Heart right ventricle (tissue), 16 donors: ENCODE results near the gene MICAL3. TPM values are rescaled to one million over a fixed set of nuclear protein-coding genes. Genes with fewer than 3 reads are reported as not detected.
A peak's percentile ranks its signal among the peaks of the same experiment; 100 is the strongest.

Source experiments
- ATAC-seq, 8 donors: fragments of 200-7000 bp; cut with Tn5 transposase; one replicate each; pipeline ENCODE4 v1.9.1; 2020; ENCODE audit warnings: mild to moderate bottlenecking in 8 of 8, moderate library complexity in 8 of 8, moderate number of reproducible peaks in 1 of 8
- DNase-seq, 2 donors: peaks; one replicate each; pipeline ENCODE4 v3.0.0-alpha.2; 2020
- H3K27ac ChIP-seq, 10 donors: fragments of 200-600 bp; sonication (generic) in 2 of 10; one replicate each; pipeline versions ENCODE4 v1.5.0 to v1.8.0; 2020 to 2022; ENCODE audit warnings: mild to moderate bottlenecking in 3 of 10
- H3K27me3 ChIP-seq, 7 donors: fragments of 200-600 bp; one replicate each; pipeline ENCODE4 v1.8.0; 2021 to 2022; ENCODE audit warnings: mild to moderate bottlenecking in 2 of 7
- H3K36me3 ChIP-seq, 9 donors: fragments of 200-600 bp; sonication (generic) in 1 of 9; one replicate each; pipeline versions ENCODE4 v1.5.0 to v1.8.0; 2020 to 2022; ENCODE audit warnings: mild to moderate bottlenecking in 2 of 9
- H3K4me1 ChIP-seq, 9 donors: fragments of 200-600 bp; sonication (generic) in 1 of 9; one replicate each; pipeline versions ENCODE4 v1.5.0 to v1.8.0; 2020 to 2022; ENCODE audit warnings: mild to moderate bottlenecking in 4 of 9
- H3K4me3 ChIP-seq, 10 donors: fragments of 200-600 bp; sonication (generic) in 2 of 10; one replicate each; pipeline versions ENCODE4 v1.5.0 to v1.8.0; 2020 to 2022; ENCODE audit warnings: mild to moderate bottlenecking in 7 of 10, moderate library complexity in 2 of 10
- H3K9me3 ChIP-seq, 11 donors: fragments of 200-600 bp in 10 of 11; sonication (generic) in 2 of 11; one replicate each; pipeline versions ENCODE4 v1.5.0 to v1.8.0; 2013 to 2022; ENCODE audit warnings: mild to moderate bottlenecking in 2 of 11, control low read depth in 1 of 11, moderate library complexity in 1 of 11
- WGBS, 2 donors: extraction: QIAGEN DNeasy Blood & Tissue Kit; methylation state at CpG; one replicate each; pipeline ENCODE4 v1.1.7; 2013; ENCODE audit warnings: inconsistent platforms in 1 of 2; 5-methylcytosine and 5-hydroxymethylcytosine counted together
- intact Hi-C, 10 donors: fragments of 100-400 bp; cut with DNase I; formaldehyde crosslinking; loops; one replicate each; pipeline versions ENCODE4 v1.11.1 to v1.14.2; 2022
- polyA plus RNA-seq, 2 donors: library from polyadenylated mRNA; stranded (reverse); fragments of 200-250 nt; gene quantifications; one replicate each; pipeline ENCODE4 v1.2.3, GENCODE V29; 2013
- total RNA-seq, 10 donors: library from RNA; stranded (reverse); fragmentation: NEBNext Ultra II Directional in 3 of 10; extraction: Animal tissue kit (Norgen Biotek cat#: 25700) in 3 of 10; gene quantifications; one replicate each; pipeline versions ENCODE4 v1.2.1 to v1.2.4, GENCODE V29; 2021 to 2023
- TF ChIP-seq, protein P1 (sequence below), 9 donors: fragments of 200-600 bp; sonication (generic) in 2 of 9; IDR thresholded peaks; one replicate each; pipeline versions ENCODE4 v1.5.0 to v1.8.0; 2021 to 2022; ENCODE audit warnings: antibody characterized with exemption in 9 of 9, mild to moderate bottlenecking in 5 of 9, moderate library complexity in 1 of 9
- donor health status: Arrhythmogenic right ventricular cardiomyopathy.
- donor health status: ischemic (EF 13 %, LVEDD 7.1; RV severe dilation, severe dysfunction).
- donor health status: healthy with polysubstance abuse.
- donor health status: DM: no; HTN: yes; CAD: no.
- donor health status: DM: no; HTN: no; CAD: no.
- donor health status: ischemic (EF 25% LVEDD 6.9; RV normal size, moderate dysfunction).
- donor health status: ischemic (EF 25% LVEDD 5.7; RV mildly dilated, moderate dysfunction).
- donor health status: healthy.
- donor health status: DM: yes; HTN: yes; CAD: no.
- donor health status: Ischemic cardiomyopathy.
- donor health status: ischemic (EF 35%, LVEDD 5.7; RV mildly dilated, moderate dysfunction).
- donor health status: nonischemic (EF 11% LVEDD 7.7; RV severe dilation, severe dysfunction).
- donor health status: DM: yes; HTN: yes; CAD: no.
- donor health status: PGD.
- donor health status: ischemic (EF 29% LVEDD 5.4; RV normal size, mild dysfunction).
- donor health status: nonischemic (EF 23%, LVEDD 6.1; RV moderate dilation, normal function).

The MICAL3 gene
- total and polyA plus RNA-seq, 12 donors: 13.2 to 137 (median 109) TPM

- intact Hi-C loops: loop anchor here in 1 of 10 donors (5.0 kb wide), 1 partner anchor 40 kb away; no protein-coding TSS in a partner anchor
- no peaks in the 10 kb centered on the region for H3K36me3 ChIP-seq
- ATAC-seq: peak in 7 of 8 donors; percentile 7 to 71 (median 42)
- no peak for DNase-seq
- H3K4me1 ChIP-seq: peaks cover 13 to 70% (median 53%) of the 10 kb centered on the region in 9 donors
- 74 to 76% methylated on average over 9 of the region's 9 CpGs for WGBS, 2 donors
- peak overlapping the region in 8 of 10 donors; percentile 57 to 88 (median 82) for H3K27ac ChIP-seq
- H3K27me3 ChIP-seq: no peaks in the 10 kb centered on the region
- no peaks in the 10 kb centered on the region for H3K9me3 ChIP-seq
- H3K4me3 ChIP-seq: no peak overlapping the region
- TF ChIP-seq, protein P1, sequence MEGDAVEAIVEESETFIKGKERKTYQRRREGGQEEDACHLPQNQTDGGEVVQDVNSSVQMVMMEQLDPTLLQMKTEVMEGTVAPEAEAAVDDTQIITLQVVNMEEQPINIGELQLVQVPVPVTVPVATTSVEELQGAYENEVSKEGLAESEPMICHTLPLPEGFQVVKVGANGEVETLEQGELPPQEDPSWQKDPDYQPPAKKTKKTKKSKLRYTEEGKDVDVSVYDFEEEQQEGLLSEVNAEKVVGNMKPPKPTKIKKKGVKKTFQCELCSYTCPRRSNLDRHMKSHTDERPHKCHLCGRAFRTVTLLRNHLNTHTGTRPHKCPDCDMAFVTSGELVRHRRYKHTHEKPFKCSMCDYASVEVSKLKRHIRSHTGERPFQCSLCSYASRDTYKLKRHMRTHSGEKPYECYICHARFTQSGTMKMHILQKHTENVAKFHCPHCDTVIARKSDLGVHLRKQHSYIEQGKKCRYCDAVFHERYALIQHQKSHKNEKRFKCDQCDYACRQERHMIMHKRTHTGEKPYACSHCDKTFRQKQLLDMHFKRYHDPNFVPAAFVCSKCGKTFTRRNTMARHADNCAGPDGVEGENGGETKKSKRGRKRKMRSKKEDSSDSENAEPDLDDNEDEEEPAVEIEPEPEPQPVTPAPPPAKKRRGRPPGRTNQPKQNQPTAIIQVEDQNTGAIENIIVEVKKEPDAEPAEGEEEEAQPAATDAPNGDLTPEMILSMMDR (IDR thresholded peaks at IDR 0.05): peak in 2 of 9 donors; percentile 13 to 16
Measured at GRCh38 chr22:17952273-17952801, 72.0 kb downstream of the MICAL3 start.

GRCh38 chr22:17951315-17951714, 73.0 kb downstream of the MICAL3 start:
- Histone ChIP-seq H3K4me3 (no peak overlapping the region), H3K4me1 (peaks cover 15 to 80% (median 61%) of the 10 kb centered on the region in 9 donors), H3K36me3 (no peaks in the 10 kb centered on the region), H3K27me3 (no peaks in the 10 kb centered on the region), H3K27ac (peak overlapping the region; percentile 57 to 88 (median 78)), H3K9me3 (no peaks in the 10 kb centered on the region)
- TF ChIP-seq, protein P1 (IDR thresholded peaks at IDR 0.05): no peak
- no peak for DNase-seq
- intact Hi-C loops: loop anchor here in 1 of 10 donors (5.0 kb wide), 1 partner anchor 39 kb away; no protein-coding TSS in a partner anchor
- ATAC-seq: peak in 6 of 8 donors; percentile 22 to 71 (median 60)
- 41 to 56% methylated on average over 5 of the region's 5 CpGs for WGBS, 2 donors

DNA sequence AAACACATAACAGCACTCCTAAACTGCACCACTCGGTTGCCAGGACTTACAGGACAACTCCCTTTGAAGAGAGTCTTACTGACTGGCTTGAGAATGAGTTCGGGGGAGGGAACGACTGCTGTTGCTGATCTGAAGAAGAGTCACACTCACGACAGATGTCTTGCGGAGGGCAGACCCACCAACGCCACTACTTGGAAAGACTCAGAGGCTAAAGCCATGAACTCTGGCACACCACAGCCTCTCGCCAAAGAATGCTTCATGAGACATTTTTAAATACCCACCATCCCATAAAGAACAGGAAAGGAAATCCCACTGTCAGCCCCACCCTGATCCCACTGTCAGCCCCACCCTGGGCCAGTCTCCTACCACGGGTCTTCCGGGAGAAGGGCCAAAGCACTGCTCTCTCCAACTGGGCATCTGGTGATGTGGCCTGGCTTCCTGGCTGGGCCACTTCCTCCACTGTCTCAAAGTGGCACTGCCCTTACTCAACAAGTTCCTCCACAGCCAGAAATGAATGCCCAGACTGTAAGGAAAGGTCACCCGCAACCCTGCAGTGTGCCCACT, 73.6 kb downstream of the MICAL3 start:
- Histone ChIP-seq H3K9me3 (no peaks in the 10 kb centered on the region), H3K4me1 (peaks cover 21 to 82% (median 62%) of the 10 kb centered on the region in 9 donors), H3K27ac (peak overlapping the region; percentile 57 to 88 (median 78)), H3K27me3 (no peaks in the 10 kb centered on the region), H3K36me3 (no peaks in the 10 kb centered on the region), H3K4me3 (no peak overlapping the region)
- intact Hi-C loops: loop anchor here in 1 of 10 donors (5.0 kb wide), 1 partner anchor 38 kb away; no protein-coding TSS in a partner anchor
- TF ChIP-seq, protein P1 (IDR thresholded peaks at IDR 0.05): no peak
- DNase-seq (peak; percentile 52 to 62), ATAC-seq (peak; percentile 46 to 79 (median 71))
- WGBS, 2 donors: 53% methylated on average over 10 of the region's 10 CpGs

DNA sequence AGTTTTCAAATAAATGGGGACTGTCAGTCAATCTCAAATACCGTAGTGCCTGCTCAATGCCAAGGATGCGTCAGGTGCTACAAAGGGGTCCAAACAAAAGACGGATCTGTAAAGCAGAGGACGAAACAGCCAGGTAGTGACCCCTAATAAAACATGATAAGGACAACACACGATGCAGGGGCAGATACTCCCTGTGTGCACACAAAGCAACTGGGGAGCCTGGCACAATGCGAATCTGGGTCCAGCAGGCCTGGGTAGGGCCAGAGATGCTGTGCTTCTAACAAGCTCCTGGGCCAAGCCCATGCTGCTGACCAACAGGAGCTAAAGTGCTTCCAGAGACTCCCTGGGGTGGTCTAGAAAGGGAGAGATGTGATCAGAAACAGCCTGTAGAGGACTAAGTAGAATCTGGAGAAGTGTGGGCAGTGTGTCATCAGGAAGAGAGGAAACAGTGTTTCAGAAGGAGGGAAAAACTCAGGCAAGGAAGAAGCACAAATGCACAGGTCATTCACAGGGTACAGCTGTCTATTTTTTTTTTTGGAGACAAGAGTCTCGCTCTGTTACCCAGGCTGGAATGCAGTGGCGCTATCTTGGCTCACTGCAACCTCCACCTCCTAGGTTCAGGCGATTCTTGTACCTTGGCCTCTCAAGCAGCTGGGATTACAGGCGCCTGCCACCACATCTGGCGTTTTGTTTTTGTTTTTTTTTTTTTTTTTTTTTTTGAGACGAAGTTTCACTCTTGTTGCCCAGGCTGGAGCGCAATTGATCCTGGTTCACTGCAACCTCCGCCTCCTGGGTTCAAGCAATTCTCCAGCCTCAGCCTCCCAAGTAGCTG, 74.5 kb downstream of the MICAL3 start:
- intact Hi-C loops: loop anchor here in 6 of 10 donors (5.0 to 10.0 kb wide), 3 partner anchors 32 to 55 kb away; no protein-coding TSS in a partner anchor
- no peaks in the 10 kb centered on the region for H3K36me3 ChIP-seq
- WGBS, 2 donors: 84 to 87% methylated on average over 14 of the region's 14 CpGs
- TF ChIP-seq, protein P1 (IDR thresholded peaks at IDR 0.05): no peak
- peak overlapping the region in 8 of 10 donors; percentile 57 to 88 (median 82) for H3K27ac ChIP-seq
- H3K27me3 ChIP-seq: no peaks in the 10 kb centered on the region
- H3K4me1 ChIP-seq: peaks cover 25 to 84% (median 63%) of the 10 kb centered on the region in 9 donors
- no peak for DNase-seq
- no peaks in the 10 kb centered on the region for H3K9me3 ChIP-seq
- no peak for ATAC-seq
- H3K4me3 ChIP-seq: no peak overlapping the region
